ENCODE data around the gene NID1. TPM values are rescaled to one million over a fixed set of nuclear protein-coding genes. Genes with fewer than 3 reads are reported as not detected.

NID1 gene
- total and polyA plus RNA-seq, 4 donors: 21.2 to 90.1 (median 55.2) TPM

DNA sequence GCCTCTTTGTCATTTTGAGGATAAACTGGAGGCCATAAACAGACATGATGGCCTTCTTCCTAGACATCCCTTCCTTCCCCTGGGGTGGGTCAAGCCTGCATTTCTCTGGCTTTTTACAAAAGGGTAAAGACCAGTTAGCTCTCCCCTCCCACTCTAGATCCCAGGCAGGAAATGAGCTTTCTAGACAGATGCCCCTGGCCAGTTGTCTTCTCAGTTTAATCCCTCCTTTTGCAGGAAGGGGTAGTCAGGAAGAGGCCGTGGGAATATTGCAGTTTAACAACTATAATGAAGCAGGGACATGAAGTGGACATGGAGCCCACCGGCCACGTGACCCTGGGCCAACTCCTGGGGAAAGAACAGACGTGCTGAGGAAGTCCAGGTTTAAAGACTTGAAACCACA, 85.7 kb downstream of the NID1 start:
- no peak overlapping the region for H3K4me3 ChIP-seq (ENCODE audit: low read depth in 1 of 3, low read length in 3 of 3)
- H3K9me3 ChIP-seq (ENCODE audit: control insufficient read depth in 4 of 4, low read length in 3 of 4): no peaks in the 10 kb centered on the region
- WGBS: 90% methylated on average over 4 of the region's 4 CpGs
- H3K36me3 ChIP-seq (ENCODE audit: control insufficient read depth in 4 of 4, insufficient read depth in 3 of 4, low read depth in 1 of 4, low read length in 3 of 4): peaks cover 15 to 70% (median 60%) of the 10 kb centered on the region in 4 donors
- H3K9ac ChIP-seq (ENCODE audit: low read depth in 1 of 2, low read length in 2 of 2): no peak overlapping the region
- peaks cover 0 to 4% (median 1%) of the 10 kb centered on the region in 4 donors for H3K4me1 ChIP-seq (ENCODE audit: control insufficient read depth in 4 of 4, insufficient read depth in 4 of 4, low read length in 3 of 4)
- H3K27me3 ChIP-seq (ENCODE audit: control insufficient read depth in 4 of 4, insufficient read depth in 4 of 4, low read length in 3 of 4): no peaks in the 10 kb centered on the region
- DNase-seq (ENCODE audit: low spot score): no peak
- TF ChIP-seq GABPA (IDR thresholded peaks at IDR 0.05 in 1 of 2, conservative IDR thresholded peaks at IDR 0.05 in 1 of 2) (no peak), YY1 (IDR thresholded peaks at IDR 0.05) (no peak), FOXA2 (IDR thresholded peaks at IDR 0.05) (no peak), EGR1 (IDR thresholded peaks at IDR 0.05; ENCODE audit: low read depth in 2 of 2) (no peak), HNF4G (IDR thresholded peaks at IDR 0.05) (no peak), RAD21 (IDR thresholded peaks at IDR 0.05) (no peak), JUND (IDR thresholded peaks at IDR 0.05) (no peak), HNF4A (conservative IDR thresholded peaks at IDR 0.05) (no peak)
- TF ChIP-seq, protein P1, sequence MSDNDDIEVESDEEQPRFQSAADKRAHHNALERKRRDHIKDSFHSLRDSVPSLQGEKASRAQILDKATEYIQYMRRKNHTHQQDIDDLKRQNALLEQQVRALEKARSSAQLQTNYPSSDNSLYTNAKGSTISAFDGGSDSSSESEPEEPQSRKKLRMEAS (IDR thresholded peaks at IDR 0.05): no peak
- TF ChIP-seq, protein P2, sequence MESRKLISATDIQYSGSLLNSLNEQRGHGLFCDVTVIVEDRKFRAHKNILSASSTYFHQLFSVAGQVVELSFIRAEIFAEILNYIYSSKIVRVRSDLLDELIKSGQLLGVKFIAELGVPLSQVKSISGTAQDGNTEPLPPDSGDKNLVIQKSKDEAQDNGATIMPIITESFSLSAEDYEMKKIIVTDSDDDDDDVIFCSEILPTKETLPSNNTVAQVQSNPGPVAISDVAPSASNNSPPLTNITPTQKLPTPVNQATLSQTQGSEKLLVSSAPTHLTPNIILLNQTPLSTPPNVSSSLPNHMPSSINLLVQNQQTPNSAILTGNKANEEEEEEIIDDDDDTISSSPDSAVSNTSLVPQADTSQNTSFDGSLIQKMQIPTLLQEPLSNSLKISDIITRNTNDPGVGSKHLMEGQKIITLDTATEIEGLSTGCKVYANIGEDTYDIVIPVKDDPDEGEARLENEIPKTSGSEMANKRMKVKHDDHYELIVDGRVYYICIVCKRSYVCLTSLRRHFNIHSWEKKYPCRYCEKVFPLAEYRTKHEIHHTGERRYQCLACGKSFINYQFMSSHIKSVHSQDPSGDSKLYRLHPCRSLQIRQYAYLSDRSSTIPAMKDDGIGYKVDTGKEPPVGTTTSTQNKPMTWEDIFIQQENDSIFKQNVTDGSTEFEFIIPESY (IDR thresholded peaks at IDR 0.05): no peak
- TF ChIP-seq, protein P3, sequence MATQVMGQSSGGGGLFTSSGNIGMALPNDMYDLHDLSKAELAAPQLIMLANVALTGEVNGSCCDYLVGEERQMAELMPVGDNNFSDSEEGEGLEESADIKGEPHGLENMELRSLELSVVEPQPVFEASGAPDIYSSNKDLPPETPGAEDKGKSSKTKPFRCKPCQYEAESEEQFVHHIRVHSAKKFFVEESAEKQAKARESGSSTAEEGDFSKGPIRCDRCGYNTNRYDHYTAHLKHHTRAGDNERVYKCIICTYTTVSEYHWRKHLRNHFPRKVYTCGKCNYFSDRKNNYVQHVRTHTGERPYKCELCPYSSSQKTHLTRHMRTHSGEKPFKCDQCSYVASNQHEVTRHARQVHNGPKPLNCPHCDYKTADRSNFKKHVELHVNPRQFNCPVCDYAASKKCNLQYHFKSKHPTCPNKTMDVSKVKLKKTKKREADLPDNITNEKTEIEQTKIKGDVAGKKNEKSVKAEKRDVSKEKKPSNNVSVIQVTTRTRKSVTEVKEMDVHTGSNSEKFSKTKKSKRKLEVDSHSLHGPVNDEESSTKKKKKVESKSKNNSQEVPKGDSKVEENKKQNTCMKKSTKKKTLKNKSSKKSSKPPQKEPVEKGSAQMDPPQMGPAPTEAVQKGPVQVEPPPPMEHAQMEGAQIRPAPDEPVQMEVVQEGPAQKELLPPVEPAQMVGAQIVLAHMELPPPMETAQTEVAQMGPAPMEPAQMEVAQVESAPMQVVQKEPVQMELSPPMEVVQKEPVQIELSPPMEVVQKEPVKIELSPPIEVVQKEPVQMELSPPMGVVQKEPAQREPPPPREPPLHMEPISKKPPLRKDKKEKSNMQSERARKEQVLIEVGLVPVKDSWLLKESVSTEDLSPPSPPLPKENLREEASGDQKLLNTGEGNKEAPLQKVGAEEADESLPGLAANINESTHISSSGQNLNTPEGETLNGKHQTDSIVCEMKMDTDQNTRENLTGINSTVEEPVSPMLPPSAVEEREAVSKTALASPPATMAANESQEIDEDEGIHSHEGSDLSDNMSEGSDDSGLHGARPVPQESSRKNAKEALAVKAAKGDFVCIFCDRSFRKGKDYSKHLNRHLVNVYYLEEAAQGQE (IDR thresholded peaks at IDR 0.05): no peak
- TF ChIP-seq, protein P4, sequence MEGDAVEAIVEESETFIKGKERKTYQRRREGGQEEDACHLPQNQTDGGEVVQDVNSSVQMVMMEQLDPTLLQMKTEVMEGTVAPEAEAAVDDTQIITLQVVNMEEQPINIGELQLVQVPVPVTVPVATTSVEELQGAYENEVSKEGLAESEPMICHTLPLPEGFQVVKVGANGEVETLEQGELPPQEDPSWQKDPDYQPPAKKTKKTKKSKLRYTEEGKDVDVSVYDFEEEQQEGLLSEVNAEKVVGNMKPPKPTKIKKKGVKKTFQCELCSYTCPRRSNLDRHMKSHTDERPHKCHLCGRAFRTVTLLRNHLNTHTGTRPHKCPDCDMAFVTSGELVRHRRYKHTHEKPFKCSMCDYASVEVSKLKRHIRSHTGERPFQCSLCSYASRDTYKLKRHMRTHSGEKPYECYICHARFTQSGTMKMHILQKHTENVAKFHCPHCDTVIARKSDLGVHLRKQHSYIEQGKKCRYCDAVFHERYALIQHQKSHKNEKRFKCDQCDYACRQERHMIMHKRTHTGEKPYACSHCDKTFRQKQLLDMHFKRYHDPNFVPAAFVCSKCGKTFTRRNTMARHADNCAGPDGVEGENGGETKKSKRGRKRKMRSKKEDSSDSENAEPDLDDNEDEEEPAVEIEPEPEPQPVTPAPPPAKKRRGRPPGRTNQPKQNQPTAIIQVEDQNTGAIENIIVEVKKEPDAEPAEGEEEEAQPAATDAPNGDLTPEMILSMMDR (IDR thresholded peaks at IDR 0.05; ENCODE audit: low read depth, low read length, missing input control): no peak
- H3K27ac ChIP-seq (ENCODE audit: low read depth in 1 of 2, low read length in 2 of 2): peak overlapping the region in 1 of 2 donors; percentile 11

DNA sequence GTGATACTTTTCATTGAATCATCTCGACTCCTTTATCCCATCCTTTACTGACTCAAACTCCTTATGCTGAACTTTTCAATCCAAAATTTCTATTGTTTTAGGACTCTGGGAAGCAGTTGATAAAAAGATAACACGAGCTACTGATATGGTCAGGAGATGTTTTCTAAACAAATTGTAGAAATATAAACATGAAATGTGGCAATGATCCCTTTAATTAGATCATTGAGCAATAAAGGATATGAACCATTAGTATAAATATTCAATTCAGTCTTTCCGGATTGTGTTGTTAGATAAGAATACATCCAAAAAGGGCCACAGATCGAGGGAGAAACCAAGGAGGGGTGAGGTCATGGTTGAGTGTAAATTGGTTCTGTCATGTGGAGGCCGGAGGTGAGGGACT, 88.4 kb downstream of the NID1 start:
- DNase-seq (ENCODE audit: low spot score): no peak
- 80% methylated on average over 5 of the region's 5 CpGs for WGBS
- Histone ChIP-seq H3K4me3 (ENCODE audit: low read depth in 1 of 3, low read length in 3 of 3) (no peak overlapping the region), H3K4me1 (ENCODE audit: control insufficient read depth in 4 of 4, insufficient read depth in 4 of 4, low read length in 3 of 4) (peaks cover 0 to 12% (median 9%) of the 10 kb centered on the region in 4 donors), H3K9me3 (ENCODE audit: control insufficient read depth in 4 of 4, low read length in 3 of 4) (no peaks in the 10 kb centered on the region), H3K9ac (ENCODE audit: low read depth in 1 of 2, low read length in 2 of 2) (no peak overlapping the region), H3K36me3 (ENCODE audit: control insufficient read depth in 4 of 4, insufficient read depth in 3 of 4, low read depth in 1 of 4, low read length in 3 of 4) (peaks cover 15 to 56% (median 49%) of the 10 kb centered on the region in 4 donors), H3K27me3 (ENCODE audit: control insufficient read depth in 4 of 4, insufficient read depth in 4 of 4, low read length in 3 of 4) (no peaks in the 10 kb centered on the region), H3K27ac (ENCODE audit: low read depth in 1 of 2, low read length in 2 of 2) (no peak overlapping the region)
- TF ChIP-seq SP1 (IDR thresholded peaks at IDR 0.05) (no peak), NR2F2 (IDR thresholded peaks at IDR 0.05) (no peak), GABPA (IDR thresholded peaks at IDR 0.05 in 1 of 2, conservative IDR thresholded peaks at IDR 0.05 in 1 of 2) (no peak), JUND (IDR thresholded peaks at IDR 0.05) (no peak), RXRA (IDR thresholded peaks at IDR 0.05) (no peak), EGR1 (IDR thresholded peaks at IDR 0.05; ENCODE audit: low read depth in 2 of 2) (no peak), TAF1 (conservative IDR thresholded peaks at IDR 0.05) (no peak), FOXA2 (IDR thresholded peaks at IDR 0.05) (no peak), HNF4G (IDR thresholded peaks at IDR 0.05) (no peak), HNF4A (conservative IDR thresholded peaks at IDR 0.05) (no peak)
- TF ChIP-seq, protein P2 (IDR thresholded peaks at IDR 0.05): no peak
